Activated naive CD8-positive, alpha-beta T cell (primary cell): ENCODE measurements around the gene DHCR7.

Experiments
- H3K27ac Mint-ChIP-seq: one replicate; pipeline ENCODE4 v1.8.0; 2021; ENCODE audit warnings: mixed read lengths
- H3K27me3 Mint-ChIP-seq: one replicate; pipeline ENCODE4 v1.8.0; 2021; ENCODE audit warnings: mixed read lengths
- H3K36me3 Mint-ChIP-seq: one replicate; pipeline ENCODE4 v1.8.0; 2021; ENCODE audit warnings: mixed read lengths
- H3K4me1 Mint-ChIP-seq: one replicate; pipeline ENCODE4 v1.8.0; 2021; ENCODE audit warnings: low read depth, mixed read lengths
- H3K4me3 Mint-ChIP-seq: one replicate; pipeline ENCODE4 v1.8.0; 2021; ENCODE audit warnings: mild to moderate bottlenecking, mixed read lengths
- H3K9me3 Mint-ChIP-seq: one replicate; pipeline ENCODE4 v1.8.0; 2021; ENCODE audit warnings: low read depth, mixed read lengths

DHCR7 gene, protein sequence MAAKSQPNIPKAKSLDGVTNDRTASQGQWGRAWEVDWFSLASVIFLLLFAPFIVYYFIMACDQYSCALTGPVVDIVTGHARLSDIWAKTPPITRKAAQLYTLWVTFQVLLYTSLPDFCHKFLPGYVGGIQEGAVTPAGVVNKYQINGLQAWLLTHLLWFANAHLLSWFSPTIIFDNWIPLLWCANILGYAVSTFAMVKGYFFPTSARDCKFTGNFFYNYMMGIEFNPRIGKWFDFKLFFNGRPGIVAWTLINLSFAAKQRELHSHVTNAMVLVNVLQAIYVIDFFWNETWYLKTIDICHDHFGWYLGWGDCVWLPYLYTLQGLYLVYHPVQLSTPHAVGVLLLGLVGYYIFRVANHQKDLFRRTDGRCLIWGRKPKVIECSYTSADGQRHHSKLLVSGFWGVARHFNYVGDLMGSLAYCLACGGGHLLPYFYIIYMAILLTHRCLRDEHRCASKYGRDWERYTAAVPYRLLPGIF

GRCh38 chr11:71448257-71449171 is at the start of gene DHCR7:
Gene DHCR7, minus strand, starts transcription at chr11:71448393. Its CDS starts 3,441 bp downstream, at chr11:71444952.
- H3K4me1 Mint-ChIP-seq = peaks cover 45% of the 10 kb centered on the region
- peak within 1 kb of the TSS; percentile 93 for H3K4me3 Mint-ChIP-seq
- H3K27ac Mint-ChIP-seq = peak within 1 kb of the TSS; percentile 94
- H3K27me3 Mint-ChIP-seq = no peaks in the 10 kb centered on the region
- peaks cover 17% of the 10 kb centered on the region for H3K36me3 Mint-ChIP-seq
- H3K9me3 Mint-ChIP-seq = peaks cover 7% of the 10 kb centered on the region

DNA sequence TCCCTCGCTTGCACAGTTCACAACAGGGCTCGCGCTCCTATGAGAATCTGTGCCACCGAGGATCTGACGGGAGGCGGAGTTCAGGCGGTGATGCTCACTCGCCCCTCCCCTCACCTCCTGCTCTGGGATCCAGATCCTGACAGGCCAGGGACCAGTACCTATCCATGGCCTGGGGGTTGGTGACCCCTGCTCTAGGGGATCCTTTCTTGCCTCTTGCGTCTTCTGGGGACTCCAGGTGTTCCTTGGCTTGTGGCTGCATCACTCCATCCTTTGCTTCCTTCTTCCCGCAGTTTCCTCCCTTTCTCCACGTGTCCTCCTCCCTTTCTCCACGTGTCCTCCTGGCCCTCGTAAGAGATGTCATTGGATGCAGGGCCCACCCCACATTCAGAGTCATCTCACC is 48.2 kb upstream of the DHCR7 start:
- Mint-ChIP-seq H3K27me3 (no peaks in the 10 kb centered on the region), H3K9me3 (no peaks in the 10 kb centered on the region), H3K27ac (no peak overlapping the region), H3K36me3 (peaks cover 35% of the 10 kb centered on the region), H3K4me1 (no peaks in the 10 kb centered on the region), H3K4me3 (no peak overlapping the region)

DNA sequence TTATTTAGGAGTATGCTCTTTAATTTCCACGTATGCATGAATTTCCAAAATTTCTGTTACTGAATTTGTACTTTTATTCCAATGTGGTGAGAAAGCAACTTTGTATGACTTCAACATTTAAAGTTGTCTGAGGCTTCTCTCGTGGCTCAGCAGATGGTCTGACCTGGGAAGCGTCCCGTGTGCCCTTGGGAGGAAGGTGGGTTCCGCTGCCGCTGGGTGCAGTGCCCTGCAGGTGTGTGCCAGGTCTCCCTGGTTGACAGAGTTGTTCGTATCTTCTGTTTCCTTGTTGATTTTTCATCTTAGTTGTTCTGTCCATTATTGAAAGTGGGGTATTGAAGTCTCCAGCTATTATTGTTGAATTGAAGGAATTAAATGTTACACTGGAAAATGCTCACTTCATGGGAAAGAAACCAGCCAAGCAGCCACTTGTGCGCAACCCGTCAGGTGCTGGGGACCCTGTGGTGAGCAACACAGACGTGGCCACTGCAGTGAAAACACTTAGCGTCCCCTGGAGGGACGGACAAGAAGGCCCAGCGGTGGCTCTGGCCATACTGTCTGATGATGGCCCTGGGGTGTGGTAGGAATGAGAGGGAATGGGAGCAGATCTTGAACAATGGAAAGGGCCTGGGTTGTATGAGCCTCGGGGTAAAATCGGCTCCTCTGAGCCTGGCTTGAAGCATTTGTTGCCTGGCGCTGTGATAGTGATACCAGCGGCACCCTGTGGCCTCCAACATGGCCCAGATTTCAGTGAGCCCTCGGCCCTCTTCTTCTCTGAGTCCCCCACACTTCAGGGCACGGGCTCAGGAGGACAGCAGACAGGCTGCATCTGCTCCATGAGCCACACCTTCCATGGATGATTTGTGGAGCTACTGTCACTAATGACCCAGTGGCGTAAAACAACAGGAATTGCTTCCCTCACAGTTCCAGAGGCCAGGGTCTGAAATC is 47.4 kb upstream of the DHCR7 start:
- H3K27ac Mint-ChIP-seq = no peak overlapping the region
- no peaks in the 10 kb centered on the region for H3K27me3 Mint-ChIP-seq
- H3K36me3 Mint-ChIP-seq = peaks cover 35% of the 10 kb centered on the region
- H3K9me3 Mint-ChIP-seq = no peaks in the 10 kb centered on the region
- H3K4me3 Mint-ChIP-seq = no peak overlapping the region
- H3K4me1 Mint-ChIP-seq = no peaks in the 10 kb centered on the region

GRCh38 chr11:71491940-71492339 is 43.7 kb upstream of the DHCR7 start:
- Mint-ChIP-seq H3K36me3 (peaks cover 26% of the 10 kb centered on the region), H3K4me3 (no peak overlapping the region), H3K27me3 (no peaks in the 10 kb centered on the region), H3K9me3 (no peaks in the 10 kb centered on the region), H3K27ac (no peak overlapping the region), H3K4me1 (peaks cover 16% of the 10 kb centered on the region)

- peaks cover 23% of the 10 kb centered on the region for H3K36me3 Mint-ChIP-seq
- no peaks in the 10 kb centered on the region for H3K9me3 Mint-ChIP-seq
- H3K27me3 Mint-ChIP-seq = no peaks in the 10 kb centered on the region
- H3K4me3 Mint-ChIP-seq = no peak overlapping the region
- H3K27ac Mint-ChIP-seq = no peak overlapping the region
- peaks cover 16% of the 10 kb centered on the region for H3K4me1 Mint-ChIP-seq
Measured at GRCh38 chr11:71491531-71491930, 43.3 kb upstream of the DHCR7 start.

DNA sequence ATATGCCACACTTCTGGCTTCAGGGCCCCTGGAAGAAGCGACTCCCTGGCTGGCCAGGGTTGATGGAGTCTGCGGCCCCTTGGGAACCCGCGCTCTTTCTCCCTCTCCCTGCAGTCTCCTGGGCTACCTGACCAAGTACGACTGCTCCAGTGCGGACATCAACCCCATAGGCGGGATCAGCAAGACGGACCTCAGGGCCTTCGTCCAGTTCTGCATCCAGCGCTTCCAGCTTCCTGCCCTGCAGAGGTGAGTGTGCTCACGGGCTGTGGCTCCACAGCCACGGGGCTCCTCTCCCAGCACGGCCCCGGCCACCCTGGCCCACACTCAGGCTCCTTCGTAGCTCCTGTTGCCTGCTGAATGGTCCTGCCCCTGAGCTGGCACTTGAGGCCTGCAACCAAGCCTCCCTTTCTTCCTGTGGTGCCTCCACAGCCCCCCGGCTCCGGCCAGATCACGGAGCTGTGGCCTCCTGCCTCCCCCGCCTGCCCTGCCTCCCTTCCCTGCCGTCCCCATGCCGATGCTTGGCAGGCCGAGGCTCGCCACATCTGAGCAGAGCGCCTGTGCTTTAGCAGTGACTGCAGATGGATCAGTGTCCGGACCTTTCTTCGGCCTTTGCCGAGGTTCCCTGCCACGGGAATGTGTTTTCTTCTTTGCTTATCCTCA is 42.7 kb upstream of the DHCR7 start:
- Mint-ChIP-seq H3K4me3 (no peak overlapping the region), H3K27ac (no peak overlapping the region), H3K36me3 (peaks cover 28% of the 10 kb centered on the region), H3K4me1 (peaks cover 18% of the 10 kb centered on the region), H3K27me3 (no peaks in the 10 kb centered on the region), H3K9me3 (no peaks in the 10 kb centered on the region)

DNA sequence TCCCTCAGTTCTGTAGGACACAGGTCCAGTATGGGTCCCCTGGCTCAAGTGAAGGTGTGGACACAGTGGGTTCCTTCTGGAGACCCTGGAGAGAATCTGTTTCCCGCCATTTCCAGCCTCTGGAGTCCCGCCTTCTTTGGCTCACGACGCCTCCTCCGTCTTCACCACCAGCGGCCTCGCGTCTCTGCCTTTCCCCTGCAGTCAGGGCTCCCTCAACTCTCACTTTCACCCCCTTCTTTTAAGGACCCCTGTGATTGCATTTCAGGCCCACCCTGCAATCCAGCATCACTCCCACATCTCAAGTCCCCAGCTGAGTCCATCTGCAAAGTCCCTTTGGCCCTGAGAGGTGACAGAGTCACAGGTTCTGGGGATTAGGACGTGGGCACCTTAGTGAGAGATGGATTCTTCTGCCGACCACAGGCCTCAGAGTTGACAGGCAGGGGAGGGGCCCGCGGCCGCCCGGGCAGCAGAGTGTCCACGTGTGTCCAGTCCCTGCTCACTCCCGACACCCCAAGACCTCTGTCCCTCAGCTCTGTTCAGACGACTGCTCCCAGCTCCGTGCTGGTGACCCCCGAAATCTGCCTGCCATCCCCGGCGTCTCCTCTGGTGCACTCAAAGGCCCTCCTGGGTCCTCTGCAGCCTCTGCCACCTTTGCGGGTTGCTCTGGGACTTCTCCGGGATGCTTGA is 42.0 kb upstream of the DHCR7 start:
- Mint-ChIP-seq H3K9me3 (no peaks in the 10 kb centered on the region), H3K4me1 (peaks cover 18% of the 10 kb centered on the region), H3K27me3 (no peaks in the 10 kb centered on the region), H3K27ac (no peak overlapping the region), H3K36me3 (peaks cover 28% of the 10 kb centered on the region), H3K4me3 (no peak overlapping the region)

DNA sequence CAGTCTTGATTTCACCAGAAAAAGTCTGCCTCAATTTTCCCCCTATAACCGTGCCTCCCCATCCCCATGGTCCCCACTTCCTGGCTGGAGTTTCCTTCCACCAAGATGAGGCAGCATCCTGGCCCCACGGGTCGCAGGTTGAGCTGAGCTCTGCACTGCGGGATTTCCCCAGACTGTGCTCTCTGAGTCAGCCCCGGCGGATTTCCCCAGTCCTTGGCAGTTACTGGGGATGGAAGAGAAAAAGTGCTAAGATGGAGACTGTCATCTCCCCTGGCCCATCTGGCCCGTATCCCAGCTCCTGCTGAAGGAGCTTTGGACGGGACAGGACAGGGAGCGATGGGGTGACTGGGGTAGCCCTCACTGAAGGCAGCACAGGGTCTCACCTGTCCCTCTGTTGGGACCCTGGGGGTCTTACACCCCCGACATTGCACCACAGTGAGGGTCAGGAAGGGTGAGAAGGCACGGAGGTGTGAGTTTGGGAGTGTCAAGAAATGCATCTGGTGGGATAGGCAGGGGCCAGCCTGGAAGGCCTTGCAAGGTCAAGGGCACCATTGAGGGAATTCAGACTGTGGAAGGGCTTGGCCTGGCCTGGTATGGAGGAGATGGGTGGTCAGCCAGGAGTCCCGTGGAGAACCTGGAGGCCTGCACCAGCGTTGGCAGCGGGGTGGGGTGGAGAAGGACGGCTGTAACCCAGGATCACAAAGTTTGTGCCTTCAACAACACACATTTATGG is 41.3 kb upstream of the DHCR7 start:
- peak overlapping the region; percentile 80 for H3K27ac Mint-ChIP-seq
- H3K27me3 Mint-ChIP-seq = no peaks in the 10 kb centered on the region
- peak overlapping the region; percentile 49 for H3K4me3 Mint-ChIP-seq
- no peaks in the 10 kb centered on the region for H3K9me3 Mint-ChIP-seq
- peaks cover 26% of the 10 kb centered on the region for H3K36me3 Mint-ChIP-seq
- peaks cover 18% of the 10 kb centered on the region for H3K4me1 Mint-ChIP-seq

DNA sequence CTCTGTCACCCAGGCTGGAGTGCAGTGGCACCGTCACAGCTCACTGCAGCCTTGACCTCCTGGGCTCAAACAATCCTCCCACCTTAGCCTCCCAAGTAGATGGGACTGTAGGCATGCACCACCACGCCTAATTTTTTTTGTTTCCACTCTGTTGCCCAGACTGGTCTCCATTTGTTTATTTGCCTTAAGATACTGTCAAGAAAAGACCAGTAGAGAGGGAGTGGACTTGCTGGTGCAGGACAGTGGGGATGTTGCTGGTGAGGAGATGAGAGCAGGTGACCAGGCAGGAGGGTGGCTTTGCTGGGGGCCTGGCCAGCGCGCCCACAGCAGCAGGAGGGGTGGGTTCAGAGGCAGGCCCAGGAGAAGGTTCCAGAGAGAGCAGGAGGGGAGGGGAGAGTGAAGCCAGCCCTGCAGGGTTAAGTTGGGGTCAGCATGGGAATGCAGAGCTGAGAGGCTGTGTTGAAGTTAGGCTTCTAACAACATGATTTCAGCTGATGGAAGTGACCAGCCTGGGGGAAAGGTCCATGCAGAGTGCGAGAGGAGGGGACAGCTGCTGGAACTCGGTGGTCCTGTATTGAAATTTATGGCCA is 40.6 kb upstream of the DHCR7 start:
- Mint-ChIP-seq H3K27me3 (no peaks in the 10 kb centered on the region), H3K4me1 (peaks cover 18% of the 10 kb centered on the region), H3K4me3 (no peak overlapping the region), H3K27ac (peak overlapping the region; percentile 34), H3K36me3 (peaks cover 28% of the 10 kb centered on the region), H3K9me3 (no peaks in the 10 kb centered on the region)

DNA sequence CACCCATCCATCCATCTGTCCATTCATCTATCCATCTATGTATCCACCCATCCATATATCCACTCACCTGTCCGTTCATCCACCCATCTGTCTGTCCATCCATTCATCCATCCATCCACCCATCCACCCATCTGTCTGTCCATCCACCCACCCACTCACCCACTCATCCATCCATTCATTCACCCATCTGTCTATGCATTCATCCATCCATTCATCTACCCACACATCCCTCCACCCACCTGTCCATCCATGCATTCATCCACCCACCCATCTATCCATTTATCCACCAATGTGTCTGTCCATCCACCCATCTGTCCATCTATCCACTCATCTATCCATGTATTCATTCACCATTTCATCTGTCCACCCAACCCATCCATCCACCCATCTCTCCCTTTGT is 38.1 kb upstream of the DHCR7 start:
- no peaks in the 10 kb centered on the region for H3K9me3 Mint-ChIP-seq
- no peak overlapping the region for H3K4me3 Mint-ChIP-seq
- H3K36me3 Mint-ChIP-seq = peaks cover 34% of the 10 kb centered on the region
- peaks cover 18% of the 10 kb centered on the region for H3K4me1 Mint-ChIP-seq
- no peaks in the 10 kb centered on the region for H3K27me3 Mint-ChIP-seq
- H3K27ac Mint-ChIP-seq = peak overlapping the region; percentile 43

DNA sequence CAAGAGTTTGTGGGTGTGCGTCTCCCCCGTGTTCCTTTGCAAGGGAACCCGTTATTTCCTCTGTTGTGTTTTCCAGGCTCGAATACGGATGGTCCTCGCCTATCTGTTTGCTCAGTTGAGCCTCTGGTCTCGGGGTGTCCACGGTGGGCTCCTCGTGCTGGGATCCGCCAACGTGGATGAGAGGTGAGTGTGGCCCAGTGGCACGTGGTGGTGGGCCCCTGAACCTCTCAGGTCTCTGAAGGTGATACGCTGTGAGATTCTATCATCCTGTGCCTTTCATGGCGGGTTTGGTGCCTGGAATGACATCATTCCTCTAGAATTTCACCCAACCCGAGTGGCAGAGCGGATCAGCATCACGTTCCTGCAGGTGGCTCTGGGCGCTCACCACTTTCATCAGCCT is 37.3 kb upstream of the DHCR7 start:
- no peak overlapping the region for H3K4me3 Mint-ChIP-seq
- H3K27me3 Mint-ChIP-seq = no peaks in the 10 kb centered on the region
- no peak overlapping the region for H3K27ac Mint-ChIP-seq
- no peaks in the 10 kb centered on the region for H3K9me3 Mint-ChIP-seq
- H3K36me3 Mint-ChIP-seq = peaks cover 34% of the 10 kb centered on the region
- peaks cover 18% of the 10 kb centered on the region for H3K4me1 Mint-ChIP-seq

DNA sequence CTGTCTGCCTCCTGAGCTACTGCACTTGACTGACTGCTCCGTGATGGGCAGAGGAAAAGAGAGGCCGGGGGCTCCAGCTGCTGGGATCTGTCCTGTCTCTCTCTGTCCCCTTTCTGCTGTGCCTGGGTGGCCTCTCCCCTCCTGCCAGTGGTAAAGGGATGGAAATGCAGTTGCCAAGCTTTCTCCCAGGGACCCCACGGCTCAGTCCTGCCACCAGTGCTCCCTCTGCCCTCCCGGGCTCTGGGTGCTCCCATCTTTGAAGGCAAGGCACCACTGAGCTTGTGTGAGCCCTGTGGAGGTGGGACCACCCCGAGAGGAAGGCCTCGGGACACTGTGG is 36.8 kb upstream of the DHCR7 start:
- Mint-ChIP-seq H3K27ac (no peak overlapping the region), H3K4me3 (no peak overlapping the region), H3K9me3 (no peaks in the 10 kb centered on the region), H3K27me3 (no peaks in the 10 kb centered on the region), H3K36me3 (peaks cover 34% of the 10 kb centered on the region), H3K4me1 (peaks cover 18% of the 10 kb centered on the region)
